Fibroblast of skin of right quadriceps (primary cell): ENCODE data around the gene UQCRQ.

Experiments
- DNase-seq: peaks from one replicate; pipeline ENCODE4 v3.0.0-alpha.2; 2013

Gene UQCRQ

DNA sequence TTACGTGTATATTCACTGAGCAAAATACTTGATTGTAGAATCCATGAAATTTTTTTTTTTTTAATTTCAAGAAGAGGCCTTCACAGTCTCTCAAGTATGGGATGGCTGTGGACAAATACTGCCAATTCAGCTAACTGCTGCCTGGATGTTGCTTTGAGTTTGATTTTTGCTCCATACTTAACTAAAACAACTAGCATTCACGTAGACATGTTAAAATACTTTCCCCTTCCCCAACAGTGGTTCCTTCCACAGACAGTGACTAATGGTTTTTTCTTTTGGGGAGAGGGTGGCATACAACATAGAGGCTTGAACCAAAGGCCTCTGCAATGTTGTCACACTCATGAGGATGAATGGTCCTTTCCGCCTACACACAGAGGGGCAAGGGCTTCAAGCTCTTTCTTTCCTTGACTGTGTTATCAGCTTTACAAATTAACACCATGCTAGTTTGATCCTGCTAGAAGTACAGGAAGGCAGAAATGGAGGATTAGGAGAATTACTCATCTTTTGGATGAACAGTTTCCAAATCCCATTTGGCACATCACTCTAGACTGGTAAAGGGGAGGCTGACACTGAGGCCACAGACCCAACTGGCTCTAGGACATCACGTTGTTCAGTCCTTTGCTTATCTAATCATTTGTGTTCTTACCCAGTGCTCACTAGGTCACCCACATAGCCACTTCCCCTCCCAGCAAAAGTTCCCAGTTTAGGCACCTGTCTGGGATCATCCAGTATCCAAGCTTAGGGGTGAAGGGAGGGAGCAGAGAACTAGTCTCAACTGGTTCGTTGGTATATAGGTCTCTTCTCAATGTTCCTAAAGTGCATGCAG is 5.2 kb downstream of the UQCRQ start:
- no peak for DNase-seq

DNA sequence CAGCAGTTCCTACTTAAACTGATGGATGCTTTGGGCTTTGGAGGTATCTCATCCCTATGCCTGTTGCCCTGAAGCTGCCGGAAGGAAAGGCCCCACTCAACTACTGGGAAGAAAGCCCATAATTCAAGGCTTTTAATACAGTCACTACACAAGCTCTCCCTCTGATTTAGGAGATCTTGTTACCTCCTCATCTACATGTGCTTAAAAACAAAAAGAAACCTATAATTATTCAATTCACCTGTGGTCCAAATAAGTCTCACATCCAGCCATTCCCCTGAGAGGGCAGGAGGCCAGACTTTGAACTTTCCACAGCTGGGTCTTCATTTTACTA is 6.3 kb downstream of the UQCRQ start:
- DNase-seq, result no peak

DNA sequence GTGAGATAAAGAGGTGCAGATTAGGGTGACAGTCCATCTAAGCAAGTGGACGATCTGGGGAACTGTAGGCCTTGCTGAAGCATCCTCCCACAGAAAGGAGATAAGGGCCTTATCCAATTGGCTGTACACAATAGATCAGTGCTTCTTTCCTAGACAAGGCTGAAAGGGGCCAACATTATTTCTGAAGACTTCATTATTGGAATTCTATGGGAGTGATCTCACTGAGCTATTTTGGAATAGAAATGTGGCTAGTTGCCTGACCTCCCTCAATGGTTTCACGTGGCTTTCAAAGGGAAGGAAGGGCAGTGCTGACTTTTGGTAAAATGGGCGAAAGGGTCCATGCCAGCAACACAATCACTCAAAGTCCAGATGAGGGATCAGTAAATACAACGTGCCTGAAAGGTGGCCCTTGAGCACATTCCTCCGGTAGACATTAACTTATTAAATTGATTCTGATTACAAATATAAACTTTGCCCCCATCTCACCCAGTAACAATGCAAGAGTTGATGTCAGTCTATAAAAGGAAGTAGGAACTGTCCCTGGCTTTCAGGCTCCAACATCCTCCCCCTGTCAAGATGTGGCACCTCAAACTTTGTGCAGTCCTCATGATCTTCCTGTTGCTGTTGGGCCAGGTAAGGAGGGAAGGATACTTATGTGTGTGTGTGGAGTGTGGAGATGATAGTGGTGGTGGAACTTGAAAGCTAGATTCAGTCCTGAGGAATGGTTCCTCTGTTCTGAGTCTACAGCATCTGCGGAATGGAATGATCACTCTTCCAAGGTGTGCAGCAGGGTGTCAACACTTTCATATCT is 6.9 kb downstream of the UQCRQ start, which contains the start of gene LEAP2:
LEAP2 (plus strand) TSS at position 550 of the 811 bp plus-strand sequence; CDS start at position 577, 27 bp downstream.
- DNase-seq, result no peak

DNA sequence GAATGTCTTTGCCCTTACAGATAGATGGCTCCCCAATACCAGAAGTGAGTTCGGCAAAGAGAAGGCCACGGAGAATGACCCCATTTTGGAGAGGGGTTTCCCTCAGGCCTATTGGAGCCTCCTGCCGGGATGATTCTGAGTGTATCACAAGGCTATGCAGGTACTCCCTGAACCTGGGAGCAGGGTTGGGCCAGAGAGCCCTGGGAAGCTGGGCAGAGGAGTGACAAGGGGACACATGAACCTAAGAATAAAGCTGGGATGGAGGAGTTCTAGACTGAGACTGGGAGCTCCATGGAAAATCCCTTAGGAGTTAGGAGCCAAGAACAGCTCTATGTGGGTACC is 7.5 kb downstream of the UQCRQ start:
- no peak for DNase-seq

DNA sequence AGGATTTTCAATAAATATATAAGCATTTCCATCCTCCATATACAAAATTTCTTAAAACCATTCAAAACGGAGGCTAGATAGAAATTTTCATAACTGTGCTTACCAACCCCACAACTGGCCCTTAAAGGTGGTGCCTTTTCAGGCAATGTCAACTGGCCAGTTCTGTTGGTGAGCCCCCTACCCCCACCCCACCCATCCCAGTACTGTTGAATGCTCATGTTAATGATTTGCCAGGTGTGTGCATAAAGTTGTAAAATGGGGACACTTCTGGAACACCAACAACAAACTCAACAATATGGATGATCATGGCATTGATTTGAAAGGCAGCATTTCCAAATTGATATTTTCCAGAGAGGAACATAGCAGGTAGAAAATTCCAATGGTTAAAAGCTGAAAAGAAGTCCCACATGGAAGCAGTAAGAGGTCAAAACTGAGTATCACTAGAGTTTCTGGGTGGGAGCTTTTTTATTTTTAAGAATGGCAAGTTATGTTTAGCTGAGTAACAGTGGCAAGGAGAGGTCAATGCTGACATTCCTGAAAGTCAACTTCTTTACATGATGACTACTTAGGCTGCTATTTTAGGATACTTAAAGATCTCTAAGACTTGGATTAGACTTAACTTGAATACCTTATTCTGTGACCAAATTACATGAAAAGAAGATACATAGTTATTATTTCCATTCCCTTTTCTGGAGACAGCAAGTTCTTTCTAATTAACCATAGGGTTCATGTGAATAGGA is 9.7 kb downstream of the UQCRQ start:
- peak; percentile 17 for DNase-seq

DNA sequence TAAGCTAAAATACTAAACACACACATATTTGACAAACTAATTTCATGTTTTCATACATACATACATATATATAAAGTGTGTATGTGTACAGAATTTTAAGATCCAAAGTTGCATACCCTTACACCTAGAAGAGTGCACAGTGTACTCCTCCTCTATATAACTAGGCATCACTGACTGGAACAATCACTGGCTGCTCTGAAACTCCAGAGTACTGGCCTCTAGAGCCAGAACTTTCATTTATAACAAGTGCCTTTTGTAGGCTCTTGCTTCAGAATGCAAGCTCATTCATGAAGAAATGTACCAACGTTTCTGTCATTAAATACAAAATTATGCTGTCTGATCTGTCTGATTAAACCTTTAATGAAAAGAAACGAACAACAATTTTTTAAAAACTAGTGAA is 11.0 kb downstream of the UQCRQ start:
- DNase-seq, result no peak

DNA sequence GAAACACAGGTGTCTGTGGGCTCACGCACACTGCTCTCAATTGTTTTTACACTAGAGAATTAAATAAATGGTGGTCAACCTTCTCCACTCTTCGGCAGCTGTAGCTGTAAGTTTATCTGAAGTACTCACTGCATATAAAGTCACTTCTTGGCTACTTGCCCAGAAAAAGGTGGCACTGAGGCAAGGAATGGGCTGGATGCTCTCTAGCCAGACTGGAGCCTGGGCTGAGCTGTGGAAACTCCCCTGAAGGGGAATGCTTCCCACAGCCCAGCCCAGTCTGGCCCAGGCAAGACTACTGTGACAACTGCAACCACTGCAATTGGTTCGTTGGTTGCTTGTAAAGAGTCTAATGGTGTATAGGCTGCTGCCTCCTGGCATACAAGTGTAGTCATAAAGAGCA is 11.5 kb downstream of the UQCRQ start:
- peak; percentile 19 for DNase-seq

DNA sequence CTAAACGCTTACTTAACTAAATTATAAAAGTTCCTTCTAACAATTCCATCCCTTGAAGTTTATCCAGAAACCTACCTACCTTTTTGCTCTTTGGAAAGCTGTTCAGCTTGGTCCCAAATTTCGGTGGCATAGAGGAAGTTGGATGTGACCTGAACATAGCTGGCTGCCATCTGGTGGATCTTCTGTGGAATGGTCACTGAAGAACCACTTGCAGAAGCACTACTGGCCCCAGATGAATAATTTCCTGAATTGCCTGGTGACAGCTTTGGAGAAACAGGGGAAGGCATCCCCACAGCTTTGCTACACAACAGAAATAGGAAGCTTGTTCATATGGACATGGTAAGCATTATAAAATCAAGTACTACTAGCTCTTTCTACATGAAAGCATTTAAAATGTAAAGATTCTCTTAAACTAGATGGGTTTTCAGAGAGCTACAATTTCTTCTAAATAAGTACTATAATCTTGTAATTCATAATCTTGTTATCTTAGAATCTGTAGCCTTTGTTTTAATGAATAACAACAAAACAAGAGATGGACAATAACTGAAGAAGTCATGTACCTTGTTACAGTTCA is 16.9 kb downstream of the UQCRQ start:
- DNase-seq, result peak; percentile 58

DNA sequence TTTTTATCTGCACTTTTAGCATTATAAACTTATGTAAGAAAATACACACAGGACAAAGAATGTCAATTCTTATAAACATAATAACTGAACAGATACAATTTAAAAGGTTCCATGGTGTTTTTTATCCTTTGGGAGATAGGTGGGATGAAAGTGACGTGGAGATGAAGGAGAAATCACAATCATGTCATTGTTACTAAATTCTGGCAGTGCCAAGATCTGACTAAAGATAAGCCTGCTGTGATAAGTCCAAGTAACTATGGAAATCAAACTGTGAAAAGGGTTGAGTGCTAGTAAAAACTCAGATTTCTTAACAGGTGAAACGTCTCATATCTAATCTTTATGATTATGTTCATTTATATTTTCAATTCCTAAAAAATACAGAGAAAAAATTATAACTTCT is 18.1 kb downstream of the UQCRQ start:
- no peak for DNase-seq

DNA sequence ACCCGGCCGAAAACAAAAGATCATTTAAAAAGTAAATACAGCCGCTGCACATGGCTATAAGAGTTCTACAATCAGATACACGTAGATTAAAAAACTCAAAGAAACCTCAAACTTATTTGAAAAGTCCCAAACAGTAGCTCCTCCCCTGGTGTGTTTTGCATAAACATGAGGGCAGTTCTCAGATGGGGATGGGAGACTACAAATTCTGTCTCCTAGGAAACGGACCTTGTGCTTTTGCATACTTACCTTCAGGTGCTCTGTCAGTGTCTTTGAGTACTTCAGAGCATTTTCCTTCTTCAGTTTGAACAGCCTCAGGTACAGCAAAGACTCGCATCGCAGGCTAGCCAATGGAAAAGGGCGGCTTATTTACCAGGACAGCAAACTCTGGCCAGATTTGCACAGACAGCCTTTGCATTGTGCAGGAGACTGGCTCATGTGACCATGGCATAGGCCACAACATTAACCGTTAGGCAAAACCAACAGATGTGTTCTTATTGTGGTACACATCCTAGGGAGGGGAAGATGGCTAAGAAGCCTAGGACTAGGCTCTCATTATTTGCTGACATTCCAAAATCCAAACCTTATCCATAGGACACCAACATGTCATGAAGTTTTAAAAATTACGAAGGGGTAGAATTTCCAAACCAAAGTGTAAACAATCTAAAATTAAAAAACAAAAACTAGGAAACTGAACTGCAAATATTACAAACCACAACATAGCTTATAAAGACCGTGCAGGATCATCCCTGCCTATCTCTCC is 19.8 kb downstream of the UQCRQ start:
- DNase-seq, result no peak

DNA sequence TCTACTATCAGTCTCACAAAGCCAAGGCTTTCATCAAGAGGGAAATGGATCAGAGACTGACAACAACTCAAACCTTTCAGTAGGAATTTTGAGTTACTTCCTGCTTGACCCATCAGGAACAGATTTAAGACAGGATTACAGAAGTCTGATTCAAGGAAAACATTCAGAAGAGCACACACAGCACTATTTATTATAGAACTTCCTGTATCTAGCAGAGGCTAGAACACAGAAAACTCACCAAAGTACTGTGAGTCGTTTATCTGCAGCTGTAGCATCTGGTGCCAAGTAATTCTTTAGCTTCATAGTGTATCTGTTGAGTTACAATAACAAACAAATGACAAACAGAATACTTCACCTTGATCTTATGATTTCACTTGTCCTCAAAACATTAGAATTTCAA is 20.8 kb downstream of the UQCRQ start:
- DNase-seq, result no peak

DNA sequence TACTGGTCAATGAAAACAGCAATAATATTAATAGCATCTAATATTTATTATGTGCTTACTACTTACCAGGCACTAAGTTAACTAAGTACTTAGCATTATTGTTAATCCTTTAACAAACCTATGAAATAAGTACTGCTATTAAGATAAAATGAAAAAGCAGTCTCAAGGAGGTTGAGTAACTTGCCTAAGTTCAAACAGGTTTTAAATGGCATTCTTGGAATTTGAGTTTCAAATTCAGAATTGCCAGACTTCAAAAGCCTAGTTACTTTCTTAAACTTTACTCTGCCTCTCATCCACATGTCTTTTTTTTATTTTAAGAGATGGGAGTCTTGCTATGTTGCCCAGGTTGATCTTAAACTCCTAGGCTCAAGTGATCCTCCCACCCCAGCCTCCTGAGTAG is 23.1 kb downstream of the UQCRQ start:
- no peak for DNase-seq

DNA sequence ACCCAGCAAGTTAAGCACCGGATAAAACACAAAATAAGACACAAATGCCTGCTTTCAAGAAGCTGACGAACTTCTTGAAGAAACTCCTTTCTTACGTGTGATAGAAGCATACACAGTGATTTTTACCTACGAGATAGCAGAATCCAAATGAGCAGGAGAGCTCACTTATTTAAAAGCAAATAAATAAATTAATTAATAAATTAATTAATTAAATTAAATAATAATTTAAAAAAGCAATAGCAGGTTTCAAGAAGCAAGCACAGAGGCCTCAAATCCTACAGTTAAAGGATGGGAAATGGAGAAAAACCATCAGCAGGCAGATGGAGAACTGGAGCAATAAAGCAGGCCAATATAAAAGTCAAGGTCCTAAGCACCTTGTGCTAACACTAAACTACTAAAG is 24.4 kb downstream of the UQCRQ start:
- DNase-seq, result no peak

DNA sequence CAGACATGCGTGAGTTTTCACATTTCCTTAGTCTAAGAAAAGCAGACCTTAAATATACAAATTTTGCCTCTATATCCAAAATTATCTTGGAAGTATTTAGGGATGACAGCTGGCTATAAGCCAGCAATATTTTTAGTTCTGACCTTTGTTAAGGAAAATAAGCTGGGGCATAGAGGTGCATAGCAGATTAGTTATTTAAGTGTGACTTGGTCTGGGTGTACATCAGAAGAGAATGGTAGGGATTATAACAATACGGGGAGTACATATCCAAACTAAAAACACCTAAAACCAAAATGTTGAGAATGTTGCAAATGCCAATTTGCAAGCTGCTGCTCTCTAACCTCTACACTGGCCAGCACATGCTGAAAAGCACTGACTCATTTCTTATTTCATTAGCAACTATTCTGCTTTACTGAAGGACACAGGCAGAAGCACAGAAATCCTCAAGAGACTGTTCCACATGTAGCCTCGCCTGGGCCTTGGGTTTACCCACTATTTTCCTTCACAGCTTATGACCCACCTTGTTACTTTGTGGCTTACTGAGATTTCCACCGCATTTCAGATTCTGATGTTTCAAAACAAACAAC is 29.4 kb downstream of the UQCRQ start:
- no peak for DNase-seq

DNA sequence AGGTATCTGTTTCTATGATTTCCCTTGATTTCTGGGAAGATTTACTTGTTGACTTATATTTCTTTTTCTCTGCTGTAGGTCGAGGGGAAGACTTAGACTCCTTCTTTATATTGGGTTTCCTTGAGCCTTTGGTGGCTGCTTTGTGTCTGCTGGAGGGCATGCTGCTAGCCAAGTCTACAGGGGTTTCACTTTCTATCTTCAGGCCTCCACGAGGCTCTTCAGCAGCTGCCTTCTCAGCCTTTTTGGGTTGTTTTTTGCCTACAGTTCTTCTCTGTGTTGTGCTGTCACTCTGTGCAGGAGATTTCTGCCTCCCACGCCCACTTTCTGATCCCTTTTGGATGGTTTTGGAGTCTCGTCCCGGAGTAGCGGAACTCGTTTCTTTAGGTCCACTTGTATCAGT is 30.2 kb downstream of the UQCRQ start:
- no peak for DNase-seq

DNA sequence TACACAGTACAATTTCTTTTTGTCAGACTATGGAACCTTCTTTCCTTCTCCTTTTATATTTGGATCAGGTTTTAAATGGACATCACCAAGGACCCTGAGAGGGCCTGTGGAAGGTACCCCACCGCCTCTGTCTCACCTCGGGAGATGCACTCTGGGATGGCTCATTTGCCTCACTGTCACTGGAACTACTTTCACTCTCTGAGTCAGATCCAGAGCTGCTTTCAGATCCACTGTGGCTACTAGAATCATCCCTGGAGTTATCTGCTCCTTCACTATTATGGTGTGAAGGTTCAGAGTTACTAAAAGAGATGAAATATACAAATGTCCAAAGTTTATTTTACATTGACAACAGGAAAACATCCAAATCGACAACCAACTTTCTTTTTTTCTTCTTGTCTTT is 31.7 kb downstream of the UQCRQ start:
- DNase-seq, result no peak

DNA sequence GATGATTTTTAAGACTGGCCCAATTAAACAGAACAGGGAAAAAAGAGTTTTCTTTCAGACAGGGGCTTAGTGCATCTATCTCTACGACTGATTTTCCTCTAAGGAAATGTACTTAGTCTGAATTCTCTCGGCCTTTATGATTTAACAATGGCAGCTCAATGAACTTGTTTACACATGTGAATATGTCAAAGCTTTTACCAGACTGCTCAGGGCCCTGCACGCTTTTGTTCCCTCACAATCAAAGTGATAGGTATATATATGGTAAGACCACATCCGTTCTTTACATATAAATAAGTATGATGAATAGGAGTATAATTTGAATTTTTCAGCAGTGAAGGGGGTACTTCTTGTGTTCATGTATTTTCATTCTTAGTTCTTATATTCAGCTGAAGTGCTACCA is 34.6 kb downstream of the UQCRQ start:
- no peak for DNase-seq

DNA sequence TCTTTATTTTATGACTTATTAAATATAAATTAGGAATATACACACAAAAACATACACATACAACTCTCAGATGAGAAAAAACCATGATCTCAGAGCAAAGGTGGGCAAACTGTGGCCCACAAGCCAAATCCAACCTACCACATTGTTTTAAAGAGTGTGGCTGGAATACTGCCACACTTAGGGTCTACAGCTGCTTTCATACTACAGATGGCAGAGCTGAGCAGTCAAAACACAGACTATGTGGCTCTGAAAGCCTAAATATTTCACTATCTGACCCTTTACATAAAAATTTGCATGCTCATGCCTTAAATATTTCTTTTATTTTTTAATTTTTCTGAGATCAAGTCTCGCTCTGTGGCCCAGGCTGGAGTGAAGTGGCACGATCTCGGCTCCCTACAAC is 35.3 kb downstream of the UQCRQ start:
- no peak for DNase-seq

DNA sequence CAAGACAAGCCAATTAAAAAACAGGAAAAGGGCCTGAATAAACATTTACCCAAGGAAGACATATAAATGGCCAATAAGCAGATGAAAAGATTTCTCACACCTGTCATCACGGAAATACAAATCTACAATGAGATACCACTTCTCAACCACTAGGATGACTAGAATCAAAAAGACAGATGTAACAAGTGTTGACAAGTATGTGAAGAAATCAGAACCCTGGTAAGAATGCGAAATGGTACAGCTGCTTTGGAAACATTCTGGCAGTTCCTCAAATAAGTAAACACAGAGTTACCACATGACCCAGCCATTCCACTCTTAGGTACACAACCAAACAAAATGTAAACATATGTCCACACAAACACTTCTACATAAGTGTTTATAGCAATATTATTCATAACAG is 39.5 kb downstream of the UQCRQ start:
- DNase-seq, result peak; percentile 4

DNA sequence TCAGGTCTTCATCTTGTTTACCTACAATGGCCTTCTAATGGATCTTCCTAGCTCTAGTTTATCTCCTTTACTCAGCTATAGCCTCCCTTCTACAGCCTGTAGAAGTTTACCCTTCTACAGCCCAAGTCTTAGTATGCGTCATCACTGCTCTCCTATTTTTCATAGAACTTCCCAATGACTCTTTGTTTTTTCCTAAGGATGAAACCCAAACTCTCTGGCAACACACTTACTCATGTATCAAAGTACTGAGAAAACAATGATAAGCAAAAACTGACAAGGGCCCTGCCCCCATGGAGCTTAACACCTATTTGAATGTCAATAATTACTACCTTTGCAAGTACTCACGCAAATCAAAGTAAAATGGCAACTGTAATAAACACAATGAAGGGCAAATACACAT is 40.7 kb downstream of the UQCRQ start:
- DNase-seq, result no peak

DNA sequence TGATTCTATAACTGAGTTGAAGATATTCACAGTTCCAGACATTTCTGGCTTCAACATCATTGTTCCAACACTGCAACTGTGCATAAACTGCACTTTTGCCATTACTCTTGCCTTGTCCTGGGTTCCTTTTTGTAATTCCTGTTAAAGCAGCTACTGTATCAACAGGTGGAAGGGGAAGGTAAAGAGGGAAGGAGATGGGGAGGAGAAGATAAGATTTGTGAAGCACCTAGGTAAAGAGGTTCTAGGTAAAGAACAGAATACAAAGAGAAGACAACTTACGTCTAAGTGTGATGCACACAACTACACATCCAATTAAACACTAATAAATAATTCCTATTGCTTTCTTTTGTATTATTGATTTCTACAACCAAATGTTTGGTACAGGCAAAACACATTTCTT is 43.3 kb downstream of the UQCRQ start:
- DNase-seq, result no peak

DNA sequence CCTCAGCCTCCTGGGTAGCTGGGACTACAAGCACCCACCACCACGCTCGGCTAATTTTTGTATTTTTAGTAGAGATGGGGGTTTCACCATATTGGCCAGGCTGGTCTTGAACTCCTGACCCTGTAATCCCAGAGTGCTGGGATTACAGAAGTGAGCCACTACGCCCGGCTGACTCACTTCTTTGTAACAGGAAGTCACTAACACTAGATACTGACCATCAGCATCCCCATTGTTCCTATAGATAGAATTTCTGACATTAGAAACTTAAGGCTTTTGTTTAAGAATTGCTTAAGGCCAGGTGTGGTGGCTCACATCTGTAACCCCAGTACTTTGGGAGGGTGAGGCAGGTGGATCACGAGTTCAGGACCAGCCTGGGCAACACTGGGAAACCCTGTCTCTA is 49.2 kb downstream of the UQCRQ start:
- DNase-seq, result no peak
